Measurements from ENCODE around the gene ACP7.

GRCh38 chr19:39074205-39074692, 9.9 kb upstream of the ACP7 start:
- TF ChIP-seq POLR2A (IDR thresholded peaks at IDR 0.05) (no peak), CTCF (IDR thresholded peaks at IDR 0.05) (no peak)
